Measurements from ENCODE around the gene LRRC7. TPM values are rescaled to one million over a fixed set of nuclear protein-coding genes. Genes with fewer than 3 reads are reported as not detected.

Gene LRRC7
- total and polyA plus RNA-seq, 2 experiments from 2014 or later, result 1.2 TPM; not detected in 1

GRCh38 chr1:69777971-69778370 lies 210.2 kb downstream of the LRRC7 start:
- H3K27me3 ChIP-seq (ENCODE audit: insufficient read depth), result no peaks in the 10 kb centered on the region
- no peak overlapping the region for H2AFZ ChIP-seq
- peaks cover 3% of the 10 kb centered on the region; the same call in 1 of the 3 replicates for H3K4me1 Mint-ChIP-seq
- H3K4me1 ChIP-seq (ENCODE audit: insufficient read depth), result no peaks in the 10 kb centered on the region
- H3K27ac Mint-ChIP-seq, result no peak overlapping the region
- no peaks in the 10 kb centered on the region for H4K20me1 ChIP-seq (replicated peaks; ENCODE audit: insufficient read depth)
- no peaks in the 10 kb centered on the region for H3F3A ChIP-seq (replicated peaks; ENCODE audit: low read depth)
- H3K27me3 Mint-ChIP-seq (ENCODE audit: insufficient read depth, low read depth, poor library complexity), result peaks cover 2% of the 10 kb centered on the region
- ATAC-seq, result no peak
- DNase-seq (ENCODE audit: low spot score), result no peak
- H3K4me2 ChIP-seq, result no peak overlapping the region
- no peaks in the 10 kb centered on the region for H3K36me3 Mint-ChIP-seq (ENCODE audit: low read depth)
- no peak overlapping the region for H3K4me3 ChIP-seq
- no peak overlapping the region for H3K27ac ChIP-seq (ENCODE audit: low read depth)
- H3K9me2 ChIP-seq (ENCODE audit: insufficient read depth), result 0 out of 2 replicates have a peak, but pooled peaks cover 6% of the 10 kb centered on the region
- no peak for TF ChIP-seq JUNB (IDR thresholded peaks at IDR 0.05; ENCODE audit: unreplicated experiment)
- TF ChIP-seq, protein P1, sequence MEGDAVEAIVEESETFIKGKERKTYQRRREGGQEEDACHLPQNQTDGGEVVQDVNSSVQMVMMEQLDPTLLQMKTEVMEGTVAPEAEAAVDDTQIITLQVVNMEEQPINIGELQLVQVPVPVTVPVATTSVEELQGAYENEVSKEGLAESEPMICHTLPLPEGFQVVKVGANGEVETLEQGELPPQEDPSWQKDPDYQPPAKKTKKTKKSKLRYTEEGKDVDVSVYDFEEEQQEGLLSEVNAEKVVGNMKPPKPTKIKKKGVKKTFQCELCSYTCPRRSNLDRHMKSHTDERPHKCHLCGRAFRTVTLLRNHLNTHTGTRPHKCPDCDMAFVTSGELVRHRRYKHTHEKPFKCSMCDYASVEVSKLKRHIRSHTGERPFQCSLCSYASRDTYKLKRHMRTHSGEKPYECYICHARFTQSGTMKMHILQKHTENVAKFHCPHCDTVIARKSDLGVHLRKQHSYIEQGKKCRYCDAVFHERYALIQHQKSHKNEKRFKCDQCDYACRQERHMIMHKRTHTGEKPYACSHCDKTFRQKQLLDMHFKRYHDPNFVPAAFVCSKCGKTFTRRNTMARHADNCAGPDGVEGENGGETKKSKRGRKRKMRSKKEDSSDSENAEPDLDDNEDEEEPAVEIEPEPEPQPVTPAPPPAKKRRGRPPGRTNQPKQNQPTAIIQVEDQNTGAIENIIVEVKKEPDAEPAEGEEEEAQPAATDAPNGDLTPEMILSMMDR (conservative IDR thresholded peaks at IDR 0.05; ENCODE audit: low read depth in 2 of 2), result no peak
- no peak for TF ChIP-seq POLR2AphosphoS5 (IDR thresholded peaks at IDR 0.05; ENCODE audit: low read depth)
- no peak for TF ChIP-seq ZNF462 (CRISPR knock-in tag; IDR thresholded peaks at IDR 0.05)
- TF ChIP-seq EZH2 (IDR thresholded peaks at IDR 0.05; ENCODE audit: low read depth, unreplicated experiment), result no peak
- TF ChIP-seq NANOG (IDR thresholded peaks at IDR 0.05; ENCODE audit: borderline replicate concordance), result no peak
- TF ChIP-seq EZH2phosphoT487 (IDR thresholded peaks at IDR 0.05; ENCODE audit: unreplicated experiment), result no peak
- no peak for TF ChIP-seq ETS1 (IDR thresholded peaks at IDR 0.05)
- TF ChIP-seq CREB1 (CRISPR knock-in tag; IDR thresholded peaks at IDR 0.05; ENCODE audit: low read depth), result no peak
- no peak for TF ChIP-seq ZNF331 (CRISPR knock-in tag; IDR thresholded peaks at IDR 0.05; ENCODE audit: low read depth)
- TF ChIP-seq, protein P2, sequence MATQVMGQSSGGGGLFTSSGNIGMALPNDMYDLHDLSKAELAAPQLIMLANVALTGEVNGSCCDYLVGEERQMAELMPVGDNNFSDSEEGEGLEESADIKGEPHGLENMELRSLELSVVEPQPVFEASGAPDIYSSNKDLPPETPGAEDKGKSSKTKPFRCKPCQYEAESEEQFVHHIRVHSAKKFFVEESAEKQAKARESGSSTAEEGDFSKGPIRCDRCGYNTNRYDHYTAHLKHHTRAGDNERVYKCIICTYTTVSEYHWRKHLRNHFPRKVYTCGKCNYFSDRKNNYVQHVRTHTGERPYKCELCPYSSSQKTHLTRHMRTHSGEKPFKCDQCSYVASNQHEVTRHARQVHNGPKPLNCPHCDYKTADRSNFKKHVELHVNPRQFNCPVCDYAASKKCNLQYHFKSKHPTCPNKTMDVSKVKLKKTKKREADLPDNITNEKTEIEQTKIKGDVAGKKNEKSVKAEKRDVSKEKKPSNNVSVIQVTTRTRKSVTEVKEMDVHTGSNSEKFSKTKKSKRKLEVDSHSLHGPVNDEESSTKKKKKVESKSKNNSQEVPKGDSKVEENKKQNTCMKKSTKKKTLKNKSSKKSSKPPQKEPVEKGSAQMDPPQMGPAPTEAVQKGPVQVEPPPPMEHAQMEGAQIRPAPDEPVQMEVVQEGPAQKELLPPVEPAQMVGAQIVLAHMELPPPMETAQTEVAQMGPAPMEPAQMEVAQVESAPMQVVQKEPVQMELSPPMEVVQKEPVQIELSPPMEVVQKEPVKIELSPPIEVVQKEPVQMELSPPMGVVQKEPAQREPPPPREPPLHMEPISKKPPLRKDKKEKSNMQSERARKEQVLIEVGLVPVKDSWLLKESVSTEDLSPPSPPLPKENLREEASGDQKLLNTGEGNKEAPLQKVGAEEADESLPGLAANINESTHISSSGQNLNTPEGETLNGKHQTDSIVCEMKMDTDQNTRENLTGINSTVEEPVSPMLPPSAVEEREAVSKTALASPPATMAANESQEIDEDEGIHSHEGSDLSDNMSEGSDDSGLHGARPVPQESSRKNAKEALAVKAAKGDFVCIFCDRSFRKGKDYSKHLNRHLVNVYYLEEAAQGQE (IDR thresholded peaks at IDR 0.05; ENCODE audit: unreplicated experiment), result no peak
- TF ChIP-seq ZNF114 (CRISPR knock-in tag; IDR thresholded peaks at IDR 0.05), result no peak
- no peaks in the 10 kb centered on the region for H3K36me3 ChIP-seq (ENCODE audit: insufficient read depth)
- H3K4me3 Mint-ChIP-seq, result no peak overlapping the region
- H3K79me2 ChIP-seq (replicated peaks; ENCODE audit: insufficient read depth), result no peaks in the 10 kb centered on the region
- no peaks in the 10 kb centered on the region for H3K9me3 Mint-ChIP-seq
